ENCODE data around the gene VPS8. TPM values are rescaled to one million over a fixed set of nuclear protein-coding genes. Genes with fewer than 3 reads are reported as not detected.

The VPS8 gene
- 10 to 100 TPM; 16.0 to 20.8 (median 16.7) TPM for polyA plus RNA-seq

GRCh38 chr3:184811999-184812661 is at the start of gene VPS8:
TSS of gene VPS8 (plus strand) at chr3:184812166. CDS start at chr3:184824633, 12,467 bp downstream.
- peak; percentile 96 to 97 (median 96) for DNase-seq
- Mint-ChIP-seq H3K9me3 (no peaks in the 10 kb centered on the region), H3K27me3 (ENCODE audit: low read depth in 3 of 3) (peaks cover 6 to 11% (median 8%) of the 10 kb centered on the region in 3 donors), H3K4me1 (peaks cover 29 to 39% of the 10 kb centered on the region in 2 donors), H3K36me3 (peaks cover 0 to 9% (median 7%) of the 10 kb centered on the region in 3 donors), H3K4me3 (peak within 1 kb of the TSS; percentile 92 to 99 (median 95)), H3K27ac (peak within 1 kb of the TSS; percentile 91 to 100 (median 95))

- Mint-ChIP-seq H3K4me1 (no peaks in the 10 kb centered on the region), H3K9me3 (peaks cover 0 to 2% (median 0%) of the 10 kb centered on the region in 6 donors), H3K36me3 (no peaks in the 10 kb centered on the region), H3K27me3 (ENCODE audit: low read depth in 3 of 3) (peaks cover 6 to 12% (median 8%) of the 10 kb centered on the region in 3 donors), H3K27ac (no peak overlapping the region), H3K4me3 (no peak overlapping the region)
- DNase-seq, result no peak
Measured at GRCh38 chr3:184764191-184764590, 47.8 kb upstream of the VPS8 start.

GRCh38 chr3:184765047-184765729 is 46.8 kb upstream of the VPS8 start:
- Mint-ChIP-seq H3K4me3 (no peak overlapping the region), H3K36me3 (no peaks in the 10 kb centered on the region), H3K27ac (no peak overlapping the region), H3K4me1 (no peaks in the 10 kb centered on the region), H3K27me3 (ENCODE audit: low read depth in 3 of 3) (peaks cover 7 to 16% (median 8%) of the 10 kb centered on the region in 3 donors), H3K9me3 (peaks cover 0 to 2% (median 0%) of the 10 kb centered on the region in 6 donors)
- no peak for DNase-seq

- Mint-ChIP-seq H3K4me3 (no peak overlapping the region), H3K36me3 (no peaks in the 10 kb centered on the region), H3K27ac (no peak overlapping the region), H3K27me3 (ENCODE audit: low read depth in 3 of 3) (peaks cover 7 to 16% (median 8%) of the 10 kb centered on the region in 3 donors), H3K4me1 (no peaks in the 10 kb centered on the region), H3K9me3 (peaks cover 0 to 2% (median 0%) of the 10 kb centered on the region in 6 donors)
- DNase-seq, result no peak
Measured at GRCh38 chr3:184765730-184766074, 46.3 kb upstream of the VPS8 start.

GRCh38 chr3:184766555-184767261 is 45.3 kb upstream of the VPS8 start:
- Mint-ChIP-seq H3K27ac (no peak overlapping the region), H3K36me3 (no peaks in the 10 kb centered on the region), H3K4me1 (no peaks in the 10 kb centered on the region), H3K27me3 (ENCODE audit: low read depth in 3 of 3) (peaks cover 7 to 18% (median 8%) of the 10 kb centered on the region in 3 donors), H3K9me3 (no peaks in the 10 kb centered on the region), H3K4me3 (no peak overlapping the region)
- DNase-seq, result no peak

- H3K27ac Mint-ChIP-seq, result no peak overlapping the region
- no peaks in the 10 kb centered on the region for H3K4me1 Mint-ChIP-seq
- H3K4me3 Mint-ChIP-seq, result no peak overlapping the region
- H3K27me3 Mint-ChIP-seq (ENCODE audit: low read depth in 3 of 3), result peaks cover 7 to 22% (median 9%) of the 10 kb centered on the region in 3 donors
- H3K36me3 Mint-ChIP-seq, result no peaks in the 10 kb centered on the region
- H3K9me3 Mint-ChIP-seq, result no peaks in the 10 kb centered on the region
- DNase-seq, result no peak
Measured at GRCh38 chr3:184767377-184767776, 44.6 kb upstream of the VPS8 start.

GRCh38 chr3:184769382-184770170 is 42.4 kb upstream of the VPS8 start:
- no peak overlapping the region for H3K27ac Mint-ChIP-seq
- no peaks in the 10 kb centered on the region for H3K36me3 Mint-ChIP-seq
- H3K4me1 Mint-ChIP-seq, result no peaks in the 10 kb centered on the region
- H3K27me3 Mint-ChIP-seq (ENCODE audit: low read depth in 3 of 3), result peaks cover 6 to 17% (median 6%) of the 10 kb centered on the region in 3 donors
- no peak for DNase-seq
- no peaks in the 10 kb centered on the region for H3K9me3 Mint-ChIP-seq
- H3K4me3 Mint-ChIP-seq, result no peak overlapping the region

- Mint-ChIP-seq H3K27ac (no peak overlapping the region), H3K4me1 (no peaks in the 10 kb centered on the region), H3K27me3 (ENCODE audit: low read depth in 3 of 3) (peaks cover 6 to 17% (median 6%) of the 10 kb centered on the region in 3 donors), H3K4me3 (no peak overlapping the region), H3K9me3 (no peaks in the 10 kb centered on the region), H3K36me3 (no peaks in the 10 kb centered on the region)
- no peak for DNase-seq
Measured at GRCh38 chr3:184770541-184770940, 41.4 kb upstream of the VPS8 start.

- Mint-ChIP-seq H3K27me3 (ENCODE audit: low read depth in 3 of 3) (peaks cover 5 to 17% (median 6%) of the 10 kb centered on the region in 3 donors), H3K4me3 (no peak overlapping the region), H3K27ac (no peak overlapping the region), H3K4me1 (no peaks in the 10 kb centered on the region), H3K36me3 (no peaks in the 10 kb centered on the region), H3K9me3 (no peaks in the 10 kb centered on the region)
- no peak for DNase-seq
Measured at GRCh38 chr3:184771301-184772127, 40.5 kb upstream of the VPS8 start.

- Mint-ChIP-seq H3K36me3 (no peaks in the 10 kb centered on the region), H3K4me3 (no peak overlapping the region), H3K27ac (no peak overlapping the region), H3K27me3 (ENCODE audit: low read depth in 3 of 3) (peaks cover 2 to 12% (median 6%) of the 10 kb centered on the region in 3 donors), H3K4me1 (no peaks in the 10 kb centered on the region), H3K9me3 (no peaks in the 10 kb centered on the region)
- DNase-seq, result no peak
Measured at GRCh38 chr3:184772667-184773272, 39.2 kb upstream of the VPS8 start.

- H3K27ac Mint-ChIP-seq, result no peak overlapping the region
- no peak overlapping the region for H3K4me3 Mint-ChIP-seq
- H3K36me3 Mint-ChIP-seq, result no peaks in the 10 kb centered on the region
- no peak for DNase-seq
- no peaks in the 10 kb centered on the region for H3K4me1 Mint-ChIP-seq
- no peaks in the 10 kb centered on the region for H3K9me3 Mint-ChIP-seq
- H3K27me3 Mint-ChIP-seq (ENCODE audit: low read depth in 3 of 3), result peaks cover 5 to 14% (median 9%) of the 10 kb centered on the region in 3 donors
Measured at GRCh38 chr3:184773283-184774186, 38.4 kb upstream of the VPS8 start.

- Mint-ChIP-seq H3K27ac (no peak overlapping the region), H3K4me3 (no peak overlapping the region), H3K4me1 (no peaks in the 10 kb centered on the region), H3K9me3 (no peaks in the 10 kb centered on the region), H3K27me3 (ENCODE audit: low read depth in 3 of 3) (peaks cover 6 to 10% (median 7%) of the 10 kb centered on the region in 3 donors), H3K36me3 (no peaks in the 10 kb centered on the region)
- no peak for DNase-seq
Measured at GRCh38 chr3:184776916-184777315, 35.0 kb upstream of the VPS8 start.

Measured in immature natural killer cell (primary cell).